Spleen (tissue), 7 donors: ENCODE data around the gene VAMP2.

Experiments
- CTCF ChIP-seq, 11 experiments: fragments of 200-600 bp in 7 of 11; fragments of 450-650 bp in 4 of 11; sonication (generic) in 4 of 11; IDR thresholded peaks in 8 of 11; conservative IDR thresholded peaks in 3 of 11; 1 replicate in 7 of 11; 2 replicates in 4 of 11; pipeline versions ENCODE4 v1.4.0 to v1.8.0; 2016 to 2021; ENCODE audit warnings: antibody characterized with exemption in 11 of 11, inconsistent platforms in 4 of 11, mild to moderate bottlenecking in 1 of 11
- POLR2A ChIP-seq, 3 donors: fragments of 450-650 bp; IDR thresholded peaks; one replicate each; pipeline ENCODE4 v1.5.1; 2017; ENCODE audit warnings: antibody characterized with exemption in 3 of 3, mild to moderate bottlenecking in 1 of 3
- donor health status: DM: no; HTN: no; CAD: no; lungs with moderate emphysema.
- donor health status: DM: no; HTN: no; CAD: no.
- donor health status: DM: no; HTN: no; CAD: no.

DNA sequence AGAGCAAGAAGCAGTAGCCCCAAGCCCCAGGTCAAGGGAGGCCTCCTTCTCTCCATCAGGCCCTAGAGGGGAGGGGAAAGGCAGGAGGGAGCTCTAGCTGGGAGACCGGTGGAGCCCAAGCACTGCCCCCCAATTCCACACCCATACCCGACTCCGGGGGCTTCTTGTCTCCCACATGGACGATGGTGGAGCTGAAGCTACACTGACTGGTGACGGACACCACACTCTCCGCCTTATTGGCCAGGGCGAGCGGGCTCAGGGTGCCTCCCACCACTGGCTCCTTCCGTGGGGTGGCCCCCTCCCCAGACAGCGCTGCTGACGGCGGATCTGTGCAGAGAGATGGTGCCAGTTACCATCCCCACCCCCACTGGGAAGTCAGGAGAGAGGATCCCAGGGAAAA lies 16.9 kb downstream of the VAMP2 start:
- TF ChIP-seq CTCF (IDR thresholded peaks at IDR 0.05 in 8 of 11, conservative IDR thresholded peaks at IDR 0.05 in 3 of 11) (no peak), POLR2A (IDR thresholded peaks at IDR 0.05) (no peak)
